Measurements from ENCODE around the gene PDE4B.

The PDE4B gene

DNA sequence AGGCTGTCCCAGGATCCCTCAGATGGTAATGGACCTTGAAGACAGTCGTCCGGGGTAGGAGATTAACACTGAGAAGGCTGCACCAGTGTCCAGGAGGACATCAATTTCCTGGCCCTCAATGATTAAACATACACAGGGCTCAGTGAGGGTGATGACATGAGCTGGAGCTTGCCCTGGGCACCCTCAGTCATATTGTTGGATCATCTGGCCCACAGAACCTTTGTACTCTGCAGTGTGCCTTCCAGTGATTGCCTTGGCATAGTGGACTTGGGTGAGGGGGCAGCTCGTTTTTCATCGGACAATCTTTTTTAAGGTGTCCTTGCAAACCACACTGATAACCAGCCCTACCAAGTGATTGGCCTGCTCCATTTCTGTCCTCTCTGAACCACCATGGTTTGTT lies 630.1 kb downstream of the PDE4B start:
- DNase-seq (ENCODE audit: low read depth): no peak
